Measurements from ENCODE around the gene RPL13.

Gene RPL13

DNA sequence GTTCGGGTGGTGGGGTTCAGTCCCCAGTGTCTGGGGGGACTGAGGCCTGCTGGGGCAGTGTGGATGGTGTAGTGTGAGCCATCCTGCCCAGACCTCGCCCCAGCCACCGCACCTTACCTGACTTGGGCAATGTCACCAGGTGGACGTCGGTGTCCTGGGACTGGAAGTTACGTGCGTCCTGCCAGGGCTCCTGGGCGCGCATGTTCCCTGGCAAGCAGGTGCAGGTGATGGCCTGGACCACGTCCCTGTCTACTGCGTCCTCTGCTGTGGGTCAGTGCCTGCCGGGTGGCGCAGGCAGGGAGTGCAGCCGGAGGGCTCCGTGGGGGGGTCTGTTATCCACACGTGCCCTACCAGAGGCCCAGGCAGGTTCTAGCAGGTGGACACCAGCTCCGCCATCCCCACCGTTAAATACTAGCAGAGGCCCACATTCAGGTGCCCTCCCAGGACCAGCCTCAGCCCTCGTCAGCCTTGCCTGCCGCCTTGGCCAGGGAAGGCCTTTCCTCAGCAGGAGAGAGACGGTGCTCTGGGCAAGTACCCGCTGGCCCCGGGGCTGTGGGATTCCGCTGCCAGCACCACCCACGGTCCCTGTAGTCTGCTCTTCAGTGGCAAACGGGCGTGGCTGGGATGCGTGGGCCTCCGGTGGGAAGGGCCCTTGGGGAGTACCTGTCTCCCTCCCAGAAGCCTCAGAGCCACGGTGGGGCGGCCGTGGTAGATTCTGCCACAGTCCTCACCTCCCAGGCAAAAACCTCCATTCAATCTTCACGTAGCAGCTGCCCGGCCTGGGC is 44.9 kb downstream of the RPL13 start:
- no peak for DNase-seq (ENCODE audit: low read depth)
- H3K4me3 ChIP-seq (ENCODE audit: control insufficient read depth, low read depth, low read length): no peak overlapping the region
- no peak for TF ChIP-seq CTCF (IDR thresholded peaks at IDR 0.05; ENCODE audit: control insufficient read depth, insufficient read depth, low read depth, low read length, missing control alignments)

GRCh38 chr16:89606006-89606405 is 45.5 kb downstream of the RPL13 start:
- TF ChIP-seq CTCF (IDR thresholded peaks at IDR 0.05; ENCODE audit: control insufficient read depth, insufficient read depth, low read depth, low read length, missing control alignments): no peak
- no peak overlapping the region for H3K4me3 ChIP-seq (ENCODE audit: control insufficient read depth, low read depth, low read length)
- no peak for DNase-seq (ENCODE audit: low read depth)

- no peak for TF ChIP-seq CTCF (IDR thresholded peaks at IDR 0.05; ENCODE audit: control insufficient read depth, insufficient read depth, low read depth, low read length, missing control alignments)
- no peak overlapping the region for H3K4me3 ChIP-seq (ENCODE audit: control insufficient read depth, low read depth, low read length)
- no peak for DNase-seq (ENCODE audit: low read depth)
These were observed 47.0 kb downstream of the RPL13 start for GRCh38 chr16:89607453-89607852.

DNA sequence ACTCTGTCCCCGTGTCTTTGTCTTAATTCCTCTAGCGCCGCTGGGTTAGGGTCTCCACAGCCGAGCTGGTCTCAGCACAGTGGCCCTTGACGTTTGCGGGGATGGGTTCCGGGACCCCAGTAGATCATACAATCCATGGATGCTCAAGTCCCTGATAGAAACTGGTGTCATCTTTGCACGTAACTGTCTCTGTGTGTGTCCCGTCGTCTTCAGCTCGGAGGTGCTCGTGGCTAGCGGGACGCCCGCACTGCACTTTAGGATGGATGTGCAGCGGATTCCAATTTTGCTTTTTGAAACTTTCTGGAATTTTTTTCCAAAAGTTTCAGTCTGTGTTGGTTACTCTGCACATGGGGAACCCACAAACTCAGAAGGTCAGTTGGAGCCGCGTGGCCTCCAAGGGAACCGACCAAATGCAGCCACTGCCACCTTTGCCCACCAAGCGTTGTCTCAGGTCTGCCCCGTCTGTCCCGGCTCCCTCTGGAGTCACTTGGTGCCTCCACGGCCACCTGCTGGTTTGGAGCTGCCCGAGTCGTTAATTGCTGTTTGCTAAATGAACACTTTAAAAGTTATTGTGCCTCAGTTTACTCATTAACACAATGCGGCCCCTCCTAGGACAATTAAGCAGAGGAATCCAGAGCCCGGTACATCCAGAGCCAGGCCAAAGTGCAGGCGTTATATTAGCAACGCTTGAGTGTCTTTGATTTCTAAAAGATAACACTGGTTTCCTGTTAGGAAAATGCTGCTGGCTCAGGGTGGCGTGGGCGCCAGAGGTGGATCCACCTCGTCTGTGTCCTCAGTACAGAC is 47.7 kb downstream of the RPL13 start:
- no peak overlapping the region for H3K4me3 ChIP-seq (ENCODE audit: control insufficient read depth, low read depth, low read length)
- no peak for TF ChIP-seq CTCF (IDR thresholded peaks at IDR 0.05; ENCODE audit: control insufficient read depth, insufficient read depth, low read depth, low read length, missing control alignments)
- DNase-seq (ENCODE audit: low read depth): no peak

DNA sequence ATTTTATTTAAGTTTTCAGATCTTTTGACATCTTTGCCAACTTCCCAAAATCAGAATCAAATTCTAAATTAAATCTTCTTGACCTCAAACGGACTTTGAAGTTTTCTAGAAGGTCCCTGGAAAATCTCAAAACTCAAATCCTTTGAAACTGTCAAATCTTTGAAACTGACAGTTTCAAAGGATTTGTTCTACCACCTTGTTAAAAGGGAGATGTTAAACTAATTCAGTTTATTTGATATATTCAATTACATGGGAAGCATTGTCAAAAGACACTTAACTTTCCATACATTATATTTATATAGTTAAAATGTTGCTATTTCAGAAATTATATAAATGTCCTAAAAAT is 49.6 kb downstream of the RPL13 start:
- no peak overlapping the region for H3K4me3 ChIP-seq (ENCODE audit: control insufficient read depth, low read depth, low read length)
- TF ChIP-seq CTCF (IDR thresholded peaks at IDR 0.05; ENCODE audit: control insufficient read depth, insufficient read depth, low read depth, low read length, missing control alignments): no peak
- no peak for DNase-seq (ENCODE audit: low read depth)

GRCh38 chr16:89612415-89613166 is 52.1 kb downstream of the RPL13 start:
- DNase-seq (ENCODE audit: low read depth): no peak
- TF ChIP-seq CTCF (IDR thresholded peaks at IDR 0.05; ENCODE audit: control insufficient read depth, insufficient read depth, low read depth, low read length, missing control alignments): no peak
- H3K4me3 ChIP-seq (ENCODE audit: control insufficient read depth, low read depth, low read length): no peak overlapping the region
